GM21381 (cell line): Measurements from ENCODE around the gene IRF4.
A peak's percentile ranks its signal among the peaks of the same experiment; 100 is the strongest.

Source experiments
- ATAC-seq: cut with Tn5 transposase; IDR thresholded peaks from one replicate; pipeline ENCODE4 v1.9.1; 2021; ENCODE audit warnings: mild to moderate bottlenecking, moderate library complexity; ENCODE audit not compliant: unreplicated experiment

The IRF4 gene

DNA sequence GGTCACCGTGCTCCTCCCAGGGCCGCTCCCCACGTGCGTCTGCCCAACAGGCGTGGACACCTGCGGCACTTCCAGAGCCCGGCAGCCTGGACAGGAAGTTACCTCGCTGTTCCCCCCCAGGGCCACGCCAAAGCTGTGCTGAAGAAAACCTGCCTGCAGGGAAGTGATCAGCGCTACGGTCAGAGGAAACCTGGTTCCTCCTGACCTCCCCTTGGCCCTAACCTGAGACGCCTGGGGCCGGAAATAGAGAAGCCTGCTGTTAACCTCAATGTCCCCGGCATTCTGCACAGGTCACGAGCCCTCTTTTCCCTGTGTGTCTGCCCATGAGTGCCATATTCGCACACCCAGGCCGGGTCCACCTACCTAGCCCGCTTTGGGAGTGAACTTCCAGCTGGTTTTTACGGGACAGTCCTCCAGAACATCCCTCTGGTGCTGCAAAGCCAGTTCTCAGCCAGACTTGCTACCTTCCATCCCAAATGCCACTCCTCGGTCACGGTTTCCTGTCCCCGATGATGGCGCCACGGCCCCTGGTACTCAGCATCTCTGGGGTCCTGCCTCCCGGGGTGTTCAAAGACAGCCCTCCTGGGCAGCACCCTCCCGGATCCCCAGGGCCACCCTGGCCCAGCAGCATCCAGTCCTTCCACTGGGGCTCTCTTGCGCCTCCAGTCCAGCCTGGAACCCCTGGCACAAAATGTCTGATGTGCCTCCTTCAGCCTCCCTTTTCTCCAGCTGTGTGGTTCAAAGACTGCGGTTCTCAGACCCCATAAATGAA lies 12.0 kb upstream of the IRF4 start:
- peak; percentile 66 for ATAC-seq

DNA sequence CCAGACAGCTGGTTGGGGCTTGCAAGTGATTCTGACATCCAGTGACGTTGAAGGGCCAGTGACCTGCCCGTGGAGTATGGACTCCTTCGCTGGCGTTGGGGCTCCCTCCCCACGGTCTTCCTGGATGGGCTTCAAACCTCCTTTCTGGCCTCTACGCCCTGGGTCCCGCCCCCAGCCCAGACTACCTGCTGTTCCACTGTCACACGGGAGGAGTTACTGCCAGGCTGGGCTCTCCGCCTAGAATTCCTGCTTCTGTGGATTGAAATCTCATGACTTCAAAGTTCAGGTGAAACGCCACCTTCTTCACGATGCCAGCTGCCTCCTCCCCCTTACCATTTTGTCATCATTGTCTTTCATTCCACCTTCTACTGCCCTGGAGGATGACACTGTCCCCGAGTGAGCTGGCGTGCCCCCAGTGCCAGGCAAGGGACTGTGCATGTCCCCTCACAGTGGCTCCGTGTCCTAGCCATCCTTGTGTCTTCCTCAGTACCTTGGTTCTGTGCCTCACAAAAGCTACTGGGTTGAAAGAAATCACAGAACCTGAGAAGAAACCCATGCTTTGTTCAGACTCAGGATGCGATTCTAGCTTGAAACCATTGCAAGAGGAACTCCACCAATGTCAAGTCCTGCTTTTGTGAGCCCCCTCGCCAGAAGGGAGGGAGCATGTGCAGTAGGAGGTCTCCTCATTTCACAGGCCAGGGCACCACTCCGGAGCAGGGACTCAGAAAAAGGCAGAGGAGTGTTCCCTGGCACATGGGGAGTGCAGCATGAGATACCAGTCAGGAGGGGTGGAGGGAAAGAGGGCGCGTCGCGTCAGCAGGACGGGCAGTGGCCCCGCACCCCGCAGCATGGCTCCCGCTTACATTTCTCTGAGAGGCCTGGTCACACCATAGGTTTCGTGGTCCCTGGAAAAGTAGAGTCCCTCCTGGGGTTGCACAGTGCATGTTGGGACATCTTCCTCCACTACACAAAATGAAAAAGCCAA lies 11.0 kb upstream of the IRF4 start:
- ATAC-seq, result no peak

DNA sequence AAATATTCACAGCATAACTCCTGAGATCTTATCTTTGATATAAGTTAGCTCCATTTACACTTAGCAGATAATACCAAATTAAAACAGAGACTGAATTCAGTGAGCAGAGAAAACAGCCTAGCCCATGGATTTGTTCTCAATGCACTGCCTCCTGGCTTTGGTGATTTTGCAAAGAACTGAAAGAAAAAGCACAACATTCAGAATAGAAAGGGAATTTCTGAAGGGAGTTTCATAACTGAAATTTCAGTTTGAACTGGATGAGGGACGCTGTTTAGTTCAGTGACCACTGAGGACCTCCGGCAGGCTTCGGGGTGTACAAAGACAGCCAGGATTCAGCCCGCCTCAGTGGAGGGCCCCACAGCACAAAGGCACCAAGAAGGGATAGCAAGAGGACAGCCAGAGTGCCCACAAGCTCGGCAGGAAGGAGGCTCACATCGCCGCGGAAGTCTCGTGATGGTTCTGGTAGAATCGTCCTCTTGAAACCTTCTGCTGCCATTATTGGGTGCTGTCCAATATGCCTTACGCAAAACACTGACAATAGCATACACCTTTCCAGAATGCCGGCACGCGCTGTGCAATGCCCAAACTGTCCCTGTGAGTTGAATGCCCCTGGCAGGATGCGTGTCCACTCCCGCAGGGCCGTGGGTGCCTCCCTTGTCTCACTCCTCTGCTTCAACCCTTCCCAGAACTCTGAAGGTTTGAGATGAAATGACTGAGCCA lies 9.7 kb upstream of the IRF4 start:
- ATAC-seq, result no peak

DNA sequence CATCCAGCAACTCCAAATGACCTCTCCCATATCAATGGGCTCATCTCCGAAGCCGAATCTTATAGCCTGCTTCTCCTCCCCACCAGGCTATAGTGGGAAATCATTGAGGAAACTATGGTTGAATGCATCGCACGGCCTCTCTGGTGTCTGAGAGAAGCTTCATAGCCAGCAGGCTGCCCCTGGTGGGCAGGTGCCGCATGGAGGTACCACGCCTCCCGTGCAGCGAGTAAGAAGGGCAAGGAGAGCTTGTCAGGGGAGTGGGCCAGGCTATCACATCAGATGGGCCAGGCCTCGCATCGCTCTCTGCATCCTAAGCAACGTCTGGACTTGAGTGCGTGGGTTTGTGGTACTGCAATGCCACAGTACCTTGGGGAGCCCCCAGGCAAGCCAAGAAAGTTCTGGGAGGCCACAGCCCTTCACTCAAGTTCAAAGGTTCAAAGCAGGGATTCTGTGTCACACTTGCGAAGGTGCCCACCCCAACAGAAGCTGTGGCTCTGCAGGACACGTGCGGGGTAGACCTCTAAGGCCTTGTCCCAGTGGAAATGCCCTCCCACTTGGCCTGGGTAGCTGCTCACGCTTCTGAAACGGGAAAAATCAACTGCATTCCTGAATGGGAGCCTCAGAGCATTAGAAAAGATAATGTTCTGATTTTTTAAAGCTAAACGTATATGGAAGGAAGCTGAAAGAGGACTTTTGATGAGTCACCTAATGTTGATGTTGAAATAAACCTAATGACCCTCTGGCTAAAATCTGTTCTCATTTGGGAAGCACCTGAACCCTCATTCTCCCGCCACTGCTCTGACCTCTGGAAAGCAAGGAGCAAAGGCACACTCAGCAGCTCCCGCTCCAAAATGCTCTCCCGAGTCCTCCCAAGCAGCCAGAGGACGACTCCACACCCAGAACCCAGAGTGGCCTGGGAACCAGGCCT lies 8.4 kb upstream of the IRF4 start:
- no peak for ATAC-seq

DNA sequence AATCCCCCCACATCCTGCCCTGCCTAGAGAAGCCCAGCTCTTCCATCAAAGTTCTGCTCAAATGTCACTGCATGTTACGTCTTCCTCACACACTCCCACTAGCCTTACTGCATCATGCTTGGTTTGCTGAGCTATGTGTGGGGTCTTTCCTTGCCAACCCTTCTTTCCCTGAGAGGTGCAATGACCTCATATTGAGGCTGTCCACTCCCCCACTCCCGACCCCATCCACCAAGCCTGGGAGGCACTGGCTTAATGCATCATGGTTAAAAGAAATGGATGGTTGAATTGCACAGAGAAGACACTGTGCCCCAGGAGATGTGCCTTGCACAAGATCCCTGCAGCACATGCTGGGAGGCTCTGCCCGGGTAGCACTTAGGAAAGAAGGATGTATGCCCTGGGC lies 7.7 kb upstream of the IRF4 start:
- no peak for ATAC-seq

DNA sequence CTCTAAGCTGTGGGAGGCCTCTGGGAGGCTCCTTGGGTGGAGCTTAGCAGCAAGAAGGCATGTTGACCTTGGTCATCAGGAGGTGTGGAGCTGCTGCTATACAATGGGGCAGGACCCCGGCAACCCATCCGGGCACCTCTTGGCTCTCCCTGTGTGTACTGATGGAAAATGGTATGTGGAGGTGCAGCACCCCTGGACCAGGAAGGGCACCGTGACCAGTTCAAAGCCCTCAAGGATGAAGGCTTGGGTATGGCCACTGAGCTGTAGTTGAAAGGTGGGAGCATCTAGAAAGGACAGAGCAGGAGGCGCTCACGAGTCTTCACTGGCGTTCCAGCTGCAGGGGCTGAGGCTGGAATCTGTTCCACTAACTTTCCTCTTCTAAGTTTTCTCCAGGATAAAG lies 6.7 kb upstream of the IRF4 start:
- ATAC-seq, result no peak

DNA sequence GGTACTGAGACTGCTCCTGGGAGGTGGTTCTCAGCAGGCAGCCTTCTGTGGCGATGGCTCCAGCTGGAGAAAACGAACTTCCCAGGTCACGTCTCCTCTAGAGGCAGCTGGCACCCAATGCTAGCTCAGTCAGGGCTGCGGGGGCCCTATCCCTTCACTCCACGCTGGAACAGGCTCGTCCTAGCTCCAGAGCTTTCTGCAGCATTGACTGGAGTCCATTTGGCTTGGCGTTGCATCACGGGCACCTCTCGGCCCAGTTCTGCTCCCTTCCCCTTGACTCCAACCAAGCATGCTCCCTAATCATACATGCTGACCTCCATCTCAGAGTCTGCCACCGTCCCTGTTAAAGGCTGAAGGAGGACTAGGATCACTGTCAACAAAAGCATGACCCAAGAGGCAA lies 5.9 kb upstream of the IRF4 start:
- no peak for ATAC-seq

DNA sequence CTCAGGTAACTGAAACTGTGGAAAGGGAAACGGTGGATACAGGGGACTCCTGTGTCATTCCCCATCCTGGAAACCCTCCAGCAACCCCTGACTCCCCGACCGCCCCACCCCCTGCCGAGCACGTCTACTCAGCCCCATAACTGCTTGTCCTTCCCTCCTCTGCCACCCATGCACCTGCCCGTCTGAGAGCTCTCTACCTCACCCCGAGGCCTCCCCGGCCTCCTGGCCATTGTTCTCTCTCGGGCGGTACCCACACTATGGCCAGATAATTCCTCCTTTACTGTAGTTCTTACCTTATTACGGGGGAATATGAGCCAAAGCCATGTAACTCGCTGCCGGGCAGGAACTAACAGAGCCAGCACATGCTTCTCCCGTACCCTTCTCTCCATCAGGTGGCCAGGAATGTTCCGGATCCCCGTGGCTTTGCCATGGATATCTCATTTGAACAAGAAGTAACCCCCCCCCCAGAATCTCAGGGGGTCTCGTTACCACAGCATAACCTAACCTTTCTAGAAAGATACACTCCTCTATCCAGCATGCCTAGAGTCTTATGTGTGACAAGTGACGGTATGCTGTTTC lies 4.8 kb upstream of the IRF4 start:
- no peak for ATAC-seq

DNA sequence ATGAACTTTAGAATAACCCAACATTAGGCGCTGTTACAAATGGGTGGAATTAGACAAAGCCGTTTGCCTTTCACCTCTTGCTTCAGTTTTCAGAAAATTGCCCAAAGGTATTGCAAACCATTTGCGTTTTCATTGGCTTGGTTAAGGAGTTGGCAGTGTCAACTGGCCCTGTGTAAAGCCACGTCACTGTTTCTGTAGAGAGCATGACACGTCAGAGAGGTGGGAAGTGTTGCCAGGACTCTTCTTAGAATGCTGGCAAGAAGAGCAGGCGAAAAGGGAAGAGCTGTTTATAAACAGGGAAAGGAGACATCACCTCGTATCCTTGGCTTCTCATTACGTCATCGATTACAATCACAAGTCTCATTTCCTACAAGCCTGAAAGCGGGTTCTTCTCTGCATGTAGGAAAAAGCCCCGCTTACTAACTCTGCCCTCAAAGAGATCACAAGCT lies 4.2 kb upstream of the IRF4 start:
- no peak for ATAC-seq

DNA sequence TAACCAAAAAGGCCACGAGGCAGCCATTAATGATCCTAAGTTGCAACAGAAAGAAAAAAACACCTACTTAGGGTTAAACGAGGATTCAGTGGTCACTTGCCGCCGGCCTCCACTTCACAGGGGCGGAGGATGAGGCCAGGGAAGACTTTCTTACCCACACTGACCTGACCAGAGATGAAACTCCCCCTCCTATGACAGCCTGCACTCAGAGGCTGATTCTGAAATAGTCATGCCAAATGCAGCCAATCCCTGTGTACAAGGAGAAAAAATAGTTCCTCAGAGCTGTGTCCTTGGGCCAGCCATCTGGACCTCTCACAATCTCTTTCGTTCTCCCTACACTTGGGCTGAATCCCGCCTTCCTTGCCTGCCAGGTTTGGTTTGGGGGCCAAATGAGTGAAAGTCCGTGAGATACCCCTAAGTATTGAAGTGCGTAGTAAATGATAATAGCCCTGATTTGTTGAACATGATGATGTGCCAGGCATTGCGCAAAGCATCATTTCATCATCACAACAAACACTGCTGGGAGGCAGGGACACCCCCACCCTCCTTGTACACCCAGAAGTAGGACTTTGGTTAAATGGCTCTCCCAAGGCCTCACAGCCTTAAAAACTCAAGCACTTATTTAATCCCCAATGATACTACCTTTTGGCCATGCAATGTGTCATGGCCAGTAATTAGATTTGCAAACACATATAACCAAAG lies 3.2 kb upstream of the IRF4 start:
- no peak for ATAC-seq

DNA sequence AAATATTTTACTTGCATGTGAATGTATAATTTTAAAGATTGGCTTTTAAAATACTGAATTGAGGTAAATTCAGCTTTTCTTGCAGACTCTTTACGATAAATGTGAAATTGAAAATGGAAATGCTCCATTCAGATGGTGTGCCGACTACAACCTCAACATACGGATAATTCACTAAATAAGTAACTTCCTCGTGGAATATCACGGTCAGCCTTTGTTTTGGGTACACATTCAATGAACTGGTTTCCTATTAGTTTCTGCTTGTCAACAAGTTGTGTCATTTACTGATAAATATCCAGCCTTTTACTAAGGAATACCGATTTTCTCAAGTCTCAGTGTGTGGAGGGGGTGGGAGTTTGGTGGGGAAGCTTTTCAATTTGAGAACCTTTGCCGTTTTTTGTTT lies 2.4 kb upstream of the IRF4 start:
- no peak for ATAC-seq

DNA sequence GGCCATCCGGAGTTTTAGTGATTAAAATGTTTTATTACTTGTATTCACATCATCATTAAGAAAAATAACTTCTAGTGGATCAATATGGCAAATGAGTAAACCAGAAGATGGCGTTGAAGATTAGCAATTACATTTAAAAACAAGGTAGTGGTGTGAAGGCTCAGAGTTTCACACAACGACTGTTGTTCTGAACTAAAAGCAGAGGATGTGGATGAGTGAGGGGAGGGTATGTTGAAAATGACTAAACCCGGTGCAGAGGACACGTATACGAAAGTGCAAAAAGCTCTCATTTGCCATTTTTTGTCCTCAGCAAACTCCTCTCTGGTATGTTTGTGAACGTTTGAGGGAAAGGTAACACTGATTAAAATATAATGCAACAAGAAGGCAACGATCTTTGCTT lies 1.9 kb upstream of the IRF4 start:
- peak; percentile 38 for ATAC-seq

DNA sequence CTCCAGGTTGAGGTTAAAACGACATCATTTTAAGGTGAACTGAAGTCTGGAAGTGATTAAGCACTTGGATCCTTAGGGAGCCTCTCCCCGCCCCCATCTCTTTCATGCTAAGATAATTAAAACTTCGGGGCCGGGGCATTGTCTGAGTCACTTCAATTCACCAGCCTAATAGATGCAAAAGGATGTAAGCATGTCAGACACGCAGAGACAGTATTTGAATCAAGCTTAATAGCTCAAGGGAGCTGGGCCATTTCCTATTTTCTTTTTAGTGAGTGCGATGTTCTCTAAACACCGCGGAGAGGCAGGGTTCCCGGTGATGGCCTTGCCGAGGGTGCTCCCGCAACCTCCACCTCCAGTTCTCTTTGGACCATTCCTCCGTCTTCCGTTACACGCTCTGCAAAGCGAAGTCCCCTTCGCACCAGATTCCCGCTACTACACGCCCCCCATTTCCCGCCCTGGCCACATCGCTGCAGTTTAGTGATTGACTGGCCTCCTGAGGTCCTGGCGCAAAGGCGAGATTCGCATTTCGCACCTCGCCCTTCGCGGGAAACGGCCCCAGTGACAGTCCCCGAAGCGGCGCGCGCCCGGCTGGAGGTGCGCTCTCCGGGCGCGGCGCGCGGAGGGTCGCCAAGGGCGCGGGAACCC lies 516 bp upstream of the IRF4 start:
- peak; percentile 16 for ATAC-seq

DNA sequence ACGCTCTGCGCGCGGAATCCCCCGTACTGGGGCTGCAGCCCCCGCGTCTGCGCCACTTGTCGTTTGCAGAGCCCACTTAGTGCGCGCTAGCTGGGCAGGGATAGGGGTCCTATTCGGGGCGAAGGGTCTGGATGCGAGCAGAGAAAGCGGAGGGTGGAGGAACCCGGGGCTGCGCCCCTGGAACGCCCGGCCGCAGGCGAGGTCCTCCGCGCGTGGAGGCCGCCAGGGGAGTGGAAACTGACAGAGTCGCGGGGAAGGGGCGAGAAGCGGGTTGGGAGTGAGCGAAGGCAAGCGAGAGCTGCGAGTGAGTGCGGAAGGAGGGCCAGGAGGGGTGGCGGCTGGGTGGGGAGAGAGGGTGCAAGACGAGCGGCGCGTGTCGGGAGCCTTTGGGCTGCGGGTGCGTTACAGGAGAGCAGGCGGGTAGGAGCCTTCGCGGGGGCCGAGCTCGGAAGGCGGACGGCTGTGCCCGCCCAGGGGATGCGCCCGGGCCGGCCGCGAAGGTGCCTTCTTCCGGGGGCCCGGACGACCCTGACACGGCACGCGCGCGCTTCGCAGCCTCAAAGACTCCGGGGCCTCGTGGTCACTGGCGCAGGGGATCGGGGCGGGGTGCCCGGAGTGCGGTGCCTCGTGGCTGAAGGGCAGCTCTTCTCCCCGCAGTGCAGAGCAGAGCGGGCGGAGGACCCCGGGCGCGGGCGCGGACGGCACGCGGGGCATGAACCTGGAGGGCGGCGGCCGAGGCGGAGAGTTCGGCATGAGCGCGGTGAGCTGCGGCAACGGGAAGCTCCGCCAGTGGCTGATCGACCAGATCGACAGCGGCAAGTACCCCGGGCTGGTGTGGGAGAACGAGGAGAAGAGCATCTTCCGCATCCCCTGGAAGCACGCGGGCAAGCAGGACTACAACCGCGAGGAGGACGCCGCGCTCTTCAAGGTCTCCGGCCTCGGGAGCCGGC lies 1.2 kb downstream of the IRF4 start:
- ATAC-seq, result no peak

DNA sequence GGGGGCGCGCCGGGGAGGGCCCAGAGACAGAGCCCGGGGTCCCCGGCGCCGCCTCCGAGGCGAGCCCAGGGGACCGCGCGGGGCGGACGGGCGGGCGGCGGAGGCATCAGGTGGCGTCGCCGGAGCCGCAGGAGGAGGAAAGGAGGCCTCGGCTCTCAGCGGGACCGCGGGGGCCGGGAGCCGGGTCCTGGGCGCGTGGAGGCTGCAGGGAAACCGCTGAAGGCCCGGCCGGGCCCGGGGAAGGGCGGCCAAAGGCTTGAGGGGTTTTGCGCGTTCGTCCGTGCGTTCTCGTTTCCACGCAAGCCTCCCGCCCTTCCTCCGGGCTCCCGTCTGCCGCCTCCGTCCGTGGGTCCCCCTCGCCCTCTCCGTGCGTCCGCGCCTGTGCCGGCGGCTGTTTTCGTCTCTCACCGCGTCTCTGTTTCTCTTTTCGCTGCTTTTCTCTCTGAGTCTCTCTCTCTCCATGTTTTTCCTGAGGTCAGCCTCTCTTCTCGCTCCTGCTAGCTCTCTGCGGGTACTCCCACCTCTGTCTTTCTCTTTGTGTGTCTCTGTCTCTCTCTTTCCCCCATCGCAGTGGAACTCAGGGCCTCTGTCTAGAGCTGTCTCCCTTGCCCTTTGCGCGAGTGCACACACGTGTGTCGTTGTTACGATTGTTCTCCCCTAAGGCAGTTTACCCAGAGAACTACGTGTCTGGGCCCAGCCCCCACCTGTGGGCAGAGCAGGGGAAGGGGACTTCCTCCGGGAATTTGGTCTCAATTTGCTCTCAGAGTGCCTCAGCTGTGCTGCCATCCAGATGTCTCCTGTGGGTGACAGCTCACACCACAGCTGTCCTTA lies 2.1 kb downstream of the IRF4 start:
- ATAC-seq, result no peak

DNA sequence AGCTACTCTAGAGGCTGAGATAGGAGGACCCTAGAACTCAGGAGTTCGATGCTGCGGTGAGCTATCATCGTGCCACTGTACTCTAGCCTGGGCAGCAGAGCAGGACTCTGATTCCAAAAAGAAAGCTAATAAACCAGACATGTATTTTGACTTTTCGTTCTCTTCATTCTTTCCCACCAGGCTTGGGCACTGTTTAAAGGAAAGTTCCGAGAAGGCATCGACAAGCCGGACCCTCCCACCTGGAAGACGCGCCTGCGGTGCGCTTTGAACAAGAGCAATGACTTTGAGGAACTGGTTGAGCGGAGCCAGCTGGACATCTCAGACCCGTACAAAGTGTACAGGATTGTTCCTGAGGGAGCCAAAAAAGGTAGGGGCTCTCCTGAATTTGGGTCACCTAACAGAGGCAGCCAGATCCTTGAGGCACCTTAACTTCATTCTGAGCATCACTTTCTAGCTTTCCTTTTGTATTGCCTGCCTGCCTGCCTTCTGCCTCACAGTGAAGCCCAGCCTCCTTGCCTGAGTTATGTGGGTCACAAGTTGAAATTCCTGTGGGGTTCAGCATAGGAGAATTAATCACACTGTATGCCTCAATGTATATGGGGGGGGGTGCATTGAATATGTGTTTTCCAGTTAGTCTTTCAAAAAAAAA lies 3.2 kb downstream of the IRF4 start:
- ATAC-seq, result no peak
